HG03378 (cell line): Measurements from ENCODE around the gene MAG.
A peak's percentile ranks its signal among the peaks of the same experiment; 100 is the strongest.

Experiments used
- ATAC-seq: cut with Tn5 transposase; IDR thresholded peaks from one replicate; pipeline ENCODE4 v1.9.1; 2021; ENCODE audit warnings: mild to moderate bottlenecking, moderate library complexity; ENCODE audit not compliant: unreplicated experiment

MAG gene

GRCh38 chr19:35314031-35314430 lies 22.1 kb downstream of the MAG start:
- ATAC-seq: no peak

- ATAC-seq: no peak
Observed at GRCh38 chr19:35314858-35315470, 23.0 kb downstream of the MAG start.

- no peak for ATAC-seq
Observed at GRCh38 chr19:35315883-35316282, 23.9 kb downstream of the MAG start.

- no peak for ATAC-seq
Observed at GRCh38 chr19:35316560-35316959, 24.6 kb downstream of the MAG start.

GRCh38 chr19:35317464-35318043 lies 25.6 kb downstream of the MAG start:
- no peak for ATAC-seq

GRCh38 chr19:35318679-35319448 lies 26.9 kb downstream of the MAG start:
- no peak for ATAC-seq

GRCh38 chr19:35320065-35320713 lies 28.2 kb downstream of the MAG start:
- no peak for ATAC-seq

GRCh38 chr19:35321291-35321690 lies 29.3 kb downstream of the MAG start:
- no peak for ATAC-seq

- no peak for ATAC-seq
Observed at GRCh38 chr19:35322014-35322413, 30.1 kb downstream of the MAG start.

- no peak for ATAC-seq
Observed at GRCh38 chr19:35327642-35328041, 35.7 kb downstream of the MAG start.

- no peak for ATAC-seq
Observed at GRCh38 chr19:35328851-35329285, 36.9 kb downstream of the MAG start, which contains the start of gene CD22. CD22 (plus strand) TSS chr19:35329187; CDS start chr19:35332041, 2,854 bp downstream.

GRCh38 chr19:35329323-35329722 lies 37.4 kb downstream of the MAG start:
- ATAC-seq: no peak

GRCh38 chr19:35330475-35330874 lies 38.5 kb downstream of the MAG start:
- peak; percentile 47 for ATAC-seq

GRCh38 chr19:35331551-35332214 lies 39.7 kb downstream of the MAG start:
- ATAC-seq: no peak

- ATAC-seq: no peak
Observed at GRCh38 chr19:35332817-35333216, 40.9 kb downstream of the MAG start.

- ATAC-seq: no peak
Observed at GRCh38 chr19:35334144-35334753, 42.3 kb downstream of the MAG start.

GRCh38 chr19:35336166-35336955 lies 44.4 kb downstream of the MAG start:
- no peak for ATAC-seq

GRCh38 chr19:35337097-35337983 lies 45.4 kb downstream of the MAG start:
- no peak for ATAC-seq

- ATAC-seq: no peak
Observed at GRCh38 chr19:35337984-35338296, 46.0 kb downstream of the MAG start.
